Activated CD4-positive, alpha-beta T cell treated with anti-CD3 and anti-CD28 coated beads, Interleukin-2, amount 50 U/mL, for 4 hours (primary cell): ENCODE results near the gene COPRS.
"Not testable (repeated sequence)": the region's sequence is repeated elsewhere in the genome, so short reads cannot be mapped to it uniquely, and the experiment has no call there.

ENCODE experiments used
- DNase-seq, 2 experiments: peaks; one replicate each; pipeline ENCODE4 v3.0.0-alpha.2; 2020

COPRS gene

DNA sequence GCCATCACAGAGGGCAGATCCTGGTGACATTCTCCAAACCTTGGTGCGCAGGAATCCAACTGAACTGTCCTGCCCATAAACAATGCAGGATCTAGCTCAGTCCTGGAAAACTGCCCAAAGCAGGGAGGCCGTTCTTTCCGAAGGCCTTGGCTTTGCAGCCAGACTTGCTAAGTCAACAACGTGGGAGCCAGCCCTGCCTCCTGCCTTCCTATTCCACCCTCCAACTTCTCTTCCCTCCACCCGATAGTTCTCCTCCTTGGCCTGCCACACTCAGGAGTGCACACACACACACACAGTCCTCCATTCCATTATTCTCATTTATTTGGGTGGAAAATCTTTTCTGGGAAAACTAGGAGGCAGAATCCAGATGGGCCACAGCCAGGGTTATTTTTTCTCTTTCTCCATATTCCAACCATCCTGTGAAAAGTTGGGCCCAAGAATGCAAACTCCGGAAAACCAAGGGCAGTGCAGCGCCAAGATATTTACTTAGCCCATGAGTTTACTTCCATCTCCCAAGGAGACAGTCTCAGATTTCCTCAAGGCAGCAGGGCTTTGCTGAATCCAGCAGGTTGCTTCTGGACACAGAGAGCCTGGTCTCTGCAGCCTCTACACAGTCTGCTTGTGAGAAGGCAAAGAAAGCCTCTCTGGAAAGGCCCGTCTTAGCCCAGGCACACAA lies 15.8 kb downstream of the COPRS start:
- no peak for DNase-seq

DNA sequence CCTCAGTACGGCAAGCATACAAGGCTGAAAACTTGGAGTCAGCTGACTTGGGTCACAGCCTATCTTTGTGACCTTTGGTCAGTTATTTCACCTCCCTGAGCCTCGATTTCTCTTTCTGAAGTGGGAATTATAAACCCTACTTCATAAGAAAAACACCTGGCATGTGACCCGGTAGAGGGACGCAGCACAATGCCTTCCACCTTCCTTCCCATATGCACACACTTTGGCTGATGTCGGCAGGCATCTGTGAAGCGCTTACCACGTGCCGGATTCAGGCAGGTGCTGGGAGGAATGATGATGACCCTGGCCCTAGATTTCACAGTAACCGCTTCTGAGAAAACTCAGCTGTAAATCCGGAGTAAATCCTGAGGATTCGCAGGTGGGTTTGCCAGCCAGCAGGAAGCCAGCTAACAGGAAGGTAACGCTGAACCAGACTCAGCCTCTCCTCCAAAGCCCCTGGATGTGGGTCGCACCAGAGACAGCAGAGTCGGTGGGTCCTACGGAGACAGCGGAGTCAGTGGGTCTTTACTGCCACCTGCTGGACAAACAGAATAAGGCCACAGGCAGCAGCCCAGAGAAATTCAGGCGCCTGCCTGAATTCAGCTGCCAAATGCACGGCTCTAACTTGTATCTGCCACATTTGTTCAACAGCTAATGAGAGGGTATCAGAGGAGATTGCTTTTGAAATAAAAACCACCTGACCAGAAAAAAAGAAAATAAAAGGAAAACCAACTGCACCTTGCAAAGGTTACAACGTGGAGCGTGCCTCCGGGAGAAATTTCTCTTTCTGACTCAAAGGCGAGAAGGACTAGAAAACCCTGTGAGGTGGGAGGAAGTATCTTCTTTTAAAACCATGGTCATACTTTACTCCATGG lies 16.6 kb downstream of the COPRS start:
- peak; percentile 50 to 54 for DNase-seq

DNA sequence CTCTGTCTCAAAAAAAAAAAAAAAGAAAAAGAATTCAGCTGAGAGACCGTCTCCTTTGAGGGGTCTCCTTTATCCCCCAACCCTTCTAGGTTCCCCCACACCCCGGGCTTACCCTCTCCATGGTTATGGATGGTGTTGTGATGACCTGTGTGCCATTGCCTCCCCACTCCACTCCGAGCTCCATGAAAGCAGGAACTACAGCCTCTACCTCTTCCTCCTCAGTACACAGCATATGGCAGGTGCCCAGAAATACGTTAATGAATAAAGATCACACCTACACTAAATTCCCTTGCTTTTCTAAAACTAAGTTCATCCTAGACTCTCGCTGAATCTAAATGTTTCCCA lies 17.2 kb downstream of the COPRS start:
- DNase-seq: no peak

DNA sequence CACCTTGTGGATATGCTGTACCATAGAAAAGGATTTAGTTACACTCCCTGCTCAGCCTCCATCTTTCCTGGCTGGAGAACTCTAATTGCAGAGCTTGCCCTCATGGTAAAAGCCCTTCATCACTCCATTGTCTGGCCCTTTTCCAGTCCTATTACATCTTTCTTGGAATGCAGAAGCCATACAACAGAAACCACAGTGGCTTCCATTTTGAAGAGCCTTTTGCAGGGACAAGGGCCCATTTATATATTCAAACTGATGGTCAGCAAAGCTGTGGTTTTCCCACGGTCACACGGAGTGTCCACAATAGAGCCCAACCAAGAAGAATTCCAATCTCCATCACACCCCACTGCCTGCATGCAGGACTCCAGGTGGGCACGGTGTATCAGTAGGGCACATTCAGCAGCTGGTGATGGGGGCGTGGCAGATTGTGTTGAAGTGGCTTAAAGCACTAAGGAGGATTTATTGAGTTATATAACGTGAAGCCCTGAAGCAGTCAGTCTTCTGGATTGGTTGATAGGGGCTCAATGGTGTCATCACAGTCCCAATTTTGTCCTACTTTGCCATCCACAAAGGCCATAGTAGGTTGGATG lies 20.3 kb downstream of the COPRS start:
- DNase-seq: no peak

DNA sequence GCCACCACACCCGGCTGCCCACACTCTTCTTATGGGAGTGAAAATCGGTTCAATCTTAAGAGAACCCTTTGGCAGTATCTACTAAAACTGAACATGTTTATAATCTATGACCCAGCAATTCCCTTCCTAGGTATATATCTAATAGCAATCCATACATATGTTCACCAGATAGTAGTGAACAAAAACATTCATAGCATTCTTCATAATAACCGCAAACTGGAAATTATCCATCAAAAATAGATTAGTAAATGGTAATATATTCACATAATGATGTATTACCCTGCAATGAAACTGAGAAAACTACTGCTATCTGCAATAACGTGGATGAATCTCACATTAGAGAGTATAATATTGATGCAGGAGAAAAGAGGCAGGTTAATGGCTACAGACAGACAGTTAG lies 23.1 kb downstream of the COPRS start:
- DNase-seq: no peak

DNA sequence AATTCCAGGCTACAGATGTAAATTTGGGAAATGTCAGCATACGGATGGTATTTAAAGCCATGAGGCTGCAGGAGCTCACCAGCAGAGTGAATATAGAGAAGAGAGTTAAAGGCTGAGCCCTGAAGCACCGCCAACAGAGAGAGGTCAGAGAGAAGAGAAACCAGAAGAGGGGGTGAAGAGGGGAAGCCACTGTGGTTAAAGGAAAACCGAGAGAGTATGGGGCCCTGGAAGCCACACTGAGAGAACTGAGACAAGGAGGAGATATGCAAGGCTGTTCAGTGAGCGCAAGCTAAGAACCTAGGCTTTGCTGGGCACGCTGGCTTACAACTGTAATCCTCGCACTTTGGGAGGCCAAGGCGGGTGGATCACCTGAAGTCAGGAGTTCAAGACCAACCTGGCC lies 24.6 kb downstream of the COPRS start:
- DNase-seq: no peak

DNA sequence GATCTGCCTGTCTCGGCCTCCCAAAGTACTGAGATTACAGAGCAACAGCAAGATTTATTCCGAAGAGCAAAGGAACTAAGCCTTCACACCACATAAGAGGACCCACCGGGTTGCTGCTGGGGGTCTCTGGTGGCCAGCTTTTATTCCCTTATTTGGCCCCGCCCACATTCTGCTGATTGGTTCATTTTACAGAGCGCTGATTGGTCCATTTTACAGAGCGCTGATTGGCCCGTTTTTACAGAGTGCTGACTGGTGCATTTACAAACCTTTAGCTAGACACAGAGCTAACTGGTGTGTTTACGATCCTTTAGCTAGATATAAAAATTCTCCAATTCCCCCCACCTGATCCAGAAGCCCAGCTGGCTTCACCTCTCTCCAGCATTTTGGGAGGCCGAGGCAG lies 26.3 kb downstream of the COPRS start:
- DNase-seq: no peak

DNA sequence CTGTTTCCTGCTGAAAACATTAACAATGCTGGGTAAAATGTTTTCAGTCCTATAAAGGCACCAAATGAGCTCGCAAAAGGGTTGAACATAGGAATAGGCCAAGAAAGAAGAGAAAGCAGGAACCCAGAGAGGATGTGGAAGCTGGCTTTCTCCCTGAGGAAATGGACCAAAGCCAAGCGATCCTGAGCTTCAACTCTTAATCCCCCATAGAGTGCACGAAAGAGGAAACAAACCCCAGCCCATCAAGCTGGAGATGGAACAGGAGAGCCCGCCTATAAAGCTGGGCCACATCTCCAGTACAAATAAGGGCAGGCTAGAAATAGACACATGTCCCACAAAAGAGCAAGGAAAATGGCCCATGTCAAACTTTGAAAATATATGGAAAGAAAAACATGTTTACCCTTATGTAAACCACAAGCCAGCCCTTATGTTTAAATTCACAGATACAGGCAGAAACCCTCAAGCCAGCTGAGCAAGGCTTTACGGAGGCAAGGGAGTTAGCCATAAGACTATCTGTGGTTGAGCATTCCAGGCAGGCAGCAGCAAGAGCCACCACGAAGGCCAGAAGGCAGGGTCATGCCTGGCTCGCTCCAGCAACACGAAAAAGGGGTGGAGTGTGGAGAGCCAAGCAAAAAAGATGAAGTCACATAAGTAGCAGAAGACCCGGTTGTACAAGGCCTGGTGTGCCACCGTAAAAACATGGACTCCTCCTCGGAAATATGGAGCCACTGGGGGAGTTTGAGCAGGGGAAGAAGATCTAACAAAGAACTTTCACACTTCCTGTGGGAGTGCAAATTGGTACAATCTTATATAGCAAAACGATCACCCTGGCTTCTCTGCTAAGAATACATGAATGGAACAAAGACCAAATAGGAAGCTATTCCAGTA lies 27.8 kb downstream of the COPRS start:
- no peak for DNase-seq

DNA sequence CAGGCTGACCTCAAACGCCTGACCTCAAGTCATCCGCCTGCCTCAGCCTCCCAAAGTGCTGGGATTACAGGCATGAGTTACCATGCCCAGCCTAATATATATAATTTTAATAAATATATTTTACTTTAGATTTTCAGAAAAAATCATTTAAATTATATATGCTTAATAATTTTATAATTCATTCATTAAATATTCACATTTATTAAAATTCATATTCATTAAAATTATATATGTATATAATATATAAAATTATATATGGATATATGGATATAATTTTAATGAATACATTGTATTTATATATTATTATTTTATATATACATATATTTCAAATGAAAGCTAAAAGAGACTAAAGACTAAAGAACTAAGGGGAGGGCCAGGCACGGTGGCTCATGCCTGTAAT lies 29.4 kb downstream of the COPRS start:
- no peak for DNase-seq

DNA sequence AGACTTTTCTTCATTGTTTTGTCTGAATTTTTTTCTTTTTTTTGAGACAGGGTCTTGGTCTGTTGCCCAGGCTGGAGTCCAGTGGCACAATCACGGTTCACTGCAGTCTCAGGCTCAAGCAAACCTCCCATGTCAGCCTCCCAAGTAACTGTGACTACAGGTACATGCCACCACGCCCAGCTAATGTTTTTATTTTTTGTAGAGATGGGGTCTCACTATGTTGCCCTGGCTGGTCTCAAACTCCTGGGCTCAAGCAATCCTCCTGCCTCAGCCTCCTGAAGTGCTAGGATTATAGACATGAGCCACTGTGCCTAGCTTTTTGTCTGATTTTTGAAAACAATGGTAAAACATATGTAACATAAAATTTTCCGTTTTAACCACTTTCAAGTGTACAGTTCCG lies 30.1 kb downstream of the COPRS start:
- DNase-seq: not testable (repeated sequence)

DNA sequence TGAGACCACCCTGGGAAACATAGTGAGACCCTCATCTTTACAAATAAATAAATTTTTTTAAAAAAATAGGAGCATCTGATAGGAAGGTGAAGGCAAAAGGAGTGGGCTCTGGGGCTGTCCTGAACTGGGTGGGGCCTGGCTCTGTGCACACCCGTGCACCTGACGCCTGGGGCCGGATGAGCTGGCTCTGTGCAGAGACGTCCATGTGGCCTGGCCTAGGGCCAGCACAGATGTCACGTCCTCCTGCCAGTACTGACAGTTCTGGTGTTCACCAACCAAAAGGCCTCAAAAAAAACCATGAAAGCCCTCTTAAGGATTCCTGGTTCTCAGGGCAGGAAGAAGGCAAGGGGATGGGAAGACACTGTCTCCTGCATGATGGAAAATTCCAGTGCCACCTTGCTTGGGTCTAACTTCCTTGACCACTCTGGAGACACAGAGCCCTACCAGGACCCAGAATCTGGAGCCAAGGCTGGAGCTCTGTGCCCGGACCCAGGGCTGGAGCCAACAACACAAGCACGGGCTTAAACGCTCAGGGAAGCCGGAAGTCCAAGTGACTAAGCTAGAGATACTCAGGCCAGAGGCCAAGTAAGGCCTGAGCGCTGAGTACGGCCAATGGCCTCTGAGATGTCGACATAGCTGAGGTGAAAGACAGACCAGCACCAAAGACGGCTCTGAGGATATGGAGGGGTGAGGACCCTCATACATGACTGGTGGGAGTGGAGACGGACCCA lies 32.9 kb downstream of the COPRS start:
- no peak for DNase-seq

DNA sequence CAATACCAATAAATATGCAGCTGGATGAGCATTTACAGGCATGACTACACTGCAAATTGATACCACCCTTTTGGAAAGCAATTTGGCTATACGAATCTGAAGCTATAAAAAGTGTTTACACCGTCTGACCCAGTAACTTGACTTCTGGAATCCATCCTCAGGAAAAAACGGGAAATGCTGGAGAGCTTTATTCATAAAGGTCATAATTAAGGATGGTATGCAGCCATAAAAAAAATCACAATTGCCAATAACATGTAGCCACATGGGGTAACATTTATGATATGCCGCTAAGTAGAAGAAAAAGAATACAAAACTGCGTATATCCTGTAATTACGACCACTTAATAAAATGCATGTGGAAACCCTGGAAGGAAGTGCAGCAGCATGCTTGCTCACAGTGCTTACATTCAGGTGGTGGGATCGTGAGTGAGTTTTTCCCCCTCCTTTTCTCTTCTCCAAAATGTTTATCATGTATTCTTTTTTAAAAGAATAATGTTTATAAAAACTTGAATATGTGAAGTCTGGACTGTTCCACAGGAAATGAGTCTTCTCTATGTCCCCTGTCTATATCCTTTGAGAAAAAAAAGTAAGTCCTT lies 34.2 kb downstream of the COPRS start:
- no peak for DNase-seq

DNA sequence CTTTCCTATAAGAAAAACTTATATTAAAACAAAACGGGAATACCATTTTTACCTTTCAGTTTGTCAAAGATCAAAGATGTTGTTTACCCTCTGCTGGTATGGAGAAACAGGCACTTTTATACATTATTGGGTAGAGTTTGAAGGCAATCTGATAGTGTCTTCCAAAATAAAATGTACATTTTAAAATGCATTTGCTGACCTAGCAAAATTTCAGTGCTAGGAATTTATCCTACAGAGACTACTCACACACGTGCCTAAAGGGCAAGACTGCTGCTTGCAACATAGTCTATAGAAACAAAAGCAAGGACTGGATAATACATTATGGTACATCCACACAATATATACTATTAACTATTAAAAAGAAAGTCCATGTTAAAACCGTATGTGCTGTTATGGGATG lies 36.0 kb downstream of the COPRS start:
- no peak for DNase-seq

DNA sequence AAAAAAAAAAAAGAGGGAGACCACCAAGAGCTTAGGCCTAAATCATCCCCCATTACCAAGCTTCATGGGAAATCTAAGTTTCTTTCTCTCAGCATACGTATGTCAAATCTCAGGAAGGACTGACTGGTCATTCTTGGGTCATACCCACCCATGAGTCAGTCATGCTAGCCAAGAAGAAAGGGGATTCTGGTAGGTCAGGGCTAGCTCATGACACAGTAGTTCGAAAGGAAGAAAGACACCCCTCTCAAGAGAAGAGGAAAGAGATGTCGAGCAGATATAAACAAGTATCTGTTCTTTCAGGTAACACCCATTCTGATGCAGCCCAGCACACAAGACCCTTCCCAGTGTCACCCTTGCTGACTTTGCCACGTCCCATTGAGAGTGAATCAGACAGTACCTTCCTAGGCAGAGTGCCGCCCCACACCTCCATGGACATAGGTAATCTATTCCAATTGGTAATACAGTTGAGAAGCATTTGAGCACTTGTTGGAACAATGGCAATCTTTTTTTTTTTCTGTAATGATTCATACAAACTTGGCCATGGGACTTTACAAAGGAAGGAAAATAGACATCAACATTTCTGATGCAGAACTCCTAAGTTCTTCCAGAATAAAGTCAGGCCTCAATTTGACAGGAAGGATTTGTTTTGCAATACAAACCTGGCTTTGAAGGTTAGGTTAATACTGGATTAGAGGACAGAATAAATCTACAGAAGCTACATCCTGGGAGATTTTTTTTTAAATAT lies 38.2 kb downstream of the COPRS start:
- DNase-seq: no peak

DNA sequence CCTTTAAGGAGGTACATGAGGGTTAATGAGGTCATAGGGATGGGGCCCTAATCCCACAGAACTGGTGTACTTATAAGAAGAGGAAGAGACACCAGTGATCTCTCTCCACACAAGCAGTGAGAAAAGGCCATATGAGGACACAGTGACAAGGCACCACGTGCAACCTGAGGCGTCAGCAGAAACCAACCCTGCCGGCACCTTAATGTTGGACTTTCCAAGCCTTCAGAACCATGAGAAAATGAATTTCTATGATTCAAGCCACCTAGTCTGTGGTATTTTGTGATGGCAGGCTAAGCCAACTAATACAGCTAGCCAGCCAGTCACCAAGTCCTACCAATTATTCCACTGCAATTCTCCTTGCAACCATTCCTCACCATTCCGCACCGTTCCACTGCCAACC lies 39.5 kb downstream of the COPRS start:
- no peak for DNase-seq

DNA sequence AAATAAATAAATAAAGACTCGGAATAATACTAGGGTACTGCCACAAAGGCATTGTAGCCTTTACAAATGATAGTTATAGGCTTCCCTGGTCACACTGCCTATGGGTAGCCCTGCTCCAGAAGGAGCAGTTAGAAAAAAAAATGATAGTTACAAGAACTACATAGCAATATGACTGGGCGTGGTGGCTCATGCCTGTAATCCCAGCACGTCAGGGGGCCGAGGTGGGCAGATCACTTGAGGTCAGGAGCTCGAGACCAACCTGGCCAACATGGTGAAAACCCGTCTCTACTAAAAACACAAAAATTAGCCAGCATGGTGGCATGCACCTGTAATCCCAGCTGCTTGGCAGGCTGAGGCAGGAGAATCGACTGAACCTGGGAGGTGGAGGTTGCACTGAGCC lies 40.2 kb downstream of the COPRS start:
- not testable (repeated sequence) for DNase-seq

DNA sequence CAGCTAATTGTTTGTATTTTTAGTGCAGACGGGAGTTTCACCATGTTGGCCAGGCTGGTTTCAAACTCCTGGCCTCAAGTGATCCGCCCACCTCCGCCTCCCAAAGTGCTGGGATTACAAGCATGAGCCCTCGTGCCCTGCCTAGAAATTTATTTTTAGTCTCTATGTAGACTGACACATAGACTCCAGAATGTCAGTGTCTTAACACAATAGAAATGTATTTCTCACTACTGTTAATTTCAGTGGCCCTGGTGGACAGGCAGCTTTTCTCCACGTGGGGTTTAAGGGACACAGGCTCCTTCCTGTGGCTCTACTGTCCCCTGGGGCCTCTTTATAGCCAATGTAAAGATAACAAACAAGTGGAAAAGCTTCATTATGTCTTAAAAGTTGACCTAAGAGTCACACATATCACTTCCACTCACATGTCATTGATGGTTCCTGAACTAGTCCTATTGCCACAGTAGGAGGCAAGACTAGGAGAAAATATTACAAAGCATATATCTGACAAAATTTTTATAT lies 43.8 kb downstream of the COPRS start:
- no peak for DNase-seq

DNA sequence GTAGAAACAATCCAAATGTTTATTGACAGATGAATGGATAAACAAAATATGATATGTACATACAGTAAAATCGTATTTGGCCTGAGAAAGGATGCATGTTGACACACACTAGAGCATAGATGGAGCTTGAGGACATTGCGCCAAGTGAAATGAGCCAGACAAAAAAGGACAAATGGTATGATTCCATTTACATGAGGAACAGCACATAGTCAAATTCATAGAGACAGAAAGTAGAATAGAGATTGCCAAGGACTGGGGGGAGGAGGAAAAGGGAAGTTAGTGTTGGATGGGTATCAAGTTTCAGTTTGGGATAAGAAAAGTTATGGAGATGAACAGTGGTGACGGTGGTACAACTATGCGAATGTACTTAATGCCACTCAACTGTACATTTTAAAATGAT lies 47.9 kb downstream of the COPRS start:
- DNase-seq: no peak

DNA sequence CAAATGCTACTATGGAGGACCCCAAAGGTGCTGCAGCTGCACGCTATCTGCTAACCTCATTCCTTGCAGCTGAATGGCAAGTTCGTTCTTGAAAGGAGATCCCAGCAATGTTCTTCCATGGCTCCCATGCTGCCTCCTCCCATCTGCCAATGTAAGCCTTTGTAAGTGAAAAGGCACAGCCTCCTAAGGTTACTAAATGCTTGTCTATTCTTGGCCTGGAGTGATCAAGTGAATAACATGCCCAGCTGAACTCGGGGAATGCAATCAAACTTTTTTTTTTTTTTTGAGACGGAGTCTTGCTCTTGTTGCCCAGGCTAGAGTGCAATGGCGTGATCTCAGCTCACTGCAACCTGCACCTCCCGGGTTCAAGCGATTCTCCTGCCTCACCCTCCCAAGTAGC lies 49.2 kb downstream of the COPRS start:
- DNase-seq: not testable (repeated sequence)

DNA sequence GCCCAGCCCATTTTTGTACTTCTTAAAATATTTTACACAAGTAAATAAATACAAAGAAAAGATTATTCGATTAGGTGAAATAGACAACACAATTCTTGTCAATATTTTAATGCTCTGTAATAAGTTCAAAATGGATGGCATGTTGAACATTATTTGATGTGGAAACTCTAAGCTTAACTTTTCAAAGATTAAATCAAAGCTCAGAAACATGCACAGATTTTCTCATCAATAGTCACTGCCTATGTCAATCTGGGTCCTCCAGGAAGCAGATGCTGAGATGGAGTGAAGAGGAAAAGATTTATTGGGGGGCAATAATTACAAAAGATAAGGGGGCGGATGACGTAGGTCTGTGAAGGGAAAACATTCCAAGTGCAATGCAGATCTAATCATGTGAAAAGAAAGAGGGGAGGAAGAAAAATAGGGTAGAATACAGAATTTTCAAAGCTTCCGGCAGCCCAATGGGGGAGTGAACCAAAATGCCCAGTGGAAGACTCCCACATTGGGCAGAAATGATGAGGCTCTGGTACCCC lies 50.5 kb downstream of the COPRS start:
- DNase-seq: no peak

DNA sequence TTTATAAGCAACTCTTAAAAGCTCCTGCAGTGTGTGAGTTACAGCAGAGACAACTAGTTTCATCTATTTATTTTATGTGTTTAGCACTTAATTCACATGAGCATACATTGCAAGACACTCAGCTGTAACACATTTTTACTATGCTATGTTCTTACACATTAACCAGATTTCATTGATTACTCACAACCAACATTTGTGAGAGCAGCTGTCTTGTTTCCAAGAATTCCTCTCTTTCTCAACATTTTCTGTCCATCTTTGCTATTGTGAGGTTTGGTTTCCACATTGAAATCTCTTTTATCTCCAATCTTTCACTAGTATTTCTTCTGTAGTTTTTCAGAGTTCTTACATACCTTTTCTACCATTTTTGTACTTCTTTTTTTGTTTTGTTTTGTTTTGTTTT lies 51.2 kb downstream of the COPRS start:
- no peak for DNase-seq
